Measurements from ENCODE around the gene DUSP1. TPM values are rescaled to one million over a fixed set of nuclear protein-coding genes. Genes with fewer than 3 reads are reported as not detected.
"Not testable (repeated sequence)": the region's sequence is repeated elsewhere in the genome, so short reads cannot be mapped to it uniquely, and the experiment has no call there.

The DUSP1 gene
- total RNA-seq, 1 donor from 2014 or later = 50.9 TPM

GRCh38 chr5:172790496-172790889, 19.5 kb upstream of the DUSP1 start:
- H3K4me3 Mint-ChIP-seq = no peak overlapping the region
- no peaks in the 10 kb centered on the region for H3K36me3 Mint-ChIP-seq
- no peaks in the 10 kb centered on the region for H3K27me3 Mint-ChIP-seq
- DNase-seq (ENCODE audit: extremely low spot score, unreplicated experiment) = no peak
- H3K9me3 Mint-ChIP-seq = no peaks in the 10 kb centered on the region
- peaks cover 4% of the 10 kb centered on the region for H3K4me1 Mint-ChIP-seq (ENCODE audit: unreplicated experiment)
- H3K27ac Mint-ChIP-seq = no peak overlapping the region
- no peak for TF ChIP-seq CTCF (conservative IDR thresholded peaks at IDR 0.05)

GRCh38 chr5:172789687-172790495, 18.9 kb upstream of the DUSP1 start:
- Mint-ChIP-seq H3K4me1 (ENCODE audit: unreplicated experiment) (peaks cover 4% of the 10 kb centered on the region), H3K9me3 (no peaks in the 10 kb centered on the region), H3K27ac (no peak overlapping the region), H3K27me3 (no peaks in the 10 kb centered on the region), H3K36me3 (no peaks in the 10 kb centered on the region), H3K4me3 (no peak overlapping the region)
- no peak for DNase-seq (ENCODE audit: extremely low spot score, unreplicated experiment)
- TF ChIP-seq CTCF (conservative IDR thresholded peaks at IDR 0.05) = no peak

GRCh38 chr5:172788771-172789686, 18.0 kb upstream of the DUSP1 start:
- peaks cover 4% of the 10 kb centered on the region for H3K4me1 Mint-ChIP-seq (ENCODE audit: unreplicated experiment)
- peak overlapping the region; percentile 43 for H3K27ac Mint-ChIP-seq

GRCh38 chr5:172787538-172787937, 16.5 kb upstream of the DUSP1 start:
- H3K36me3 Mint-ChIP-seq; H3K9me3 Mint-ChIP-seq; H3K27me3 Mint-ChIP-seq; DNase-seq (ENCODE audit: extremely low spot score, unreplicated experiment); H3K4me1 Mint-ChIP-seq (ENCODE audit: unreplicated experiment); H3K27ac Mint-ChIP-seq; H3K4me3 Mint-ChIP-seq: not testable (repeated sequence)

More at GRCh38 chr5:172788771-172789686, 18.0 kb upstream of the DUSP1 start:
- H3K27me3 Mint-ChIP-seq = no peaks in the 10 kb centered on the region
- H3K36me3 Mint-ChIP-seq = no peaks in the 10 kb centered on the region
- no peak for DNase-seq (ENCODE audit: extremely low spot score, unreplicated experiment)
- no peak overlapping the region for H3K4me3 Mint-ChIP-seq
- no peaks in the 10 kb centered on the region for H3K9me3 Mint-ChIP-seq
- no peak for TF ChIP-seq CTCF (conservative IDR thresholded peaks at IDR 0.05)

GRCh38 chr5:172786736-172787462, 15.9 kb upstream of the DUSP1 start:
- no peak for TF ChIP-seq CTCF (conservative IDR thresholded peaks at IDR 0.05)
- no peaks in the 10 kb centered on the region for H3K9me3 Mint-ChIP-seq
- peaks cover 8% of the 10 kb centered on the region for H3K4me1 Mint-ChIP-seq (ENCODE audit: unreplicated experiment)
- H3K4me3 Mint-ChIP-seq = no peak overlapping the region
- H3K36me3 Mint-ChIP-seq = no peaks in the 10 kb centered on the region
- no peaks in the 10 kb centered on the region for H3K27me3 Mint-ChIP-seq
- no peak overlapping the region for H3K27ac Mint-ChIP-seq
- no peak for DNase-seq (ENCODE audit: extremely low spot score, unreplicated experiment)

All from type B pancreatic cell (in vitro differentiated cells).